RCC 7860 (cell line): ENCODE data around the gene TMEM116.
A peak's percentile ranks its signal among the peaks of the same experiment; 100 is the strongest.
"Not testable (repeated sequence)": the region's sequence is repeated elsewhere in the genome, so short reads cannot be mapped to it uniquely, and the experiment has no call there.

Source experiments
- DNase-seq: peaks from one replicate; pipeline ENCODE4 v3.0.0-alpha.2; 2015; ENCODE audit warnings: low spot score
- FAIRE-seq: peaks from 2 replicates; lab custom pipeline; 2012; peaks lifted over from hg19 to GRCh38; lab: Jason Lieb, UNC

TMEM116 gene

GRCh38 chr12:112012775-112013600, at the start of gene TMEM116, which contains the start of gene ERP29:
TMEM116 (minus strand) TSS chr12:112013165; CDS start chr12:112005270, 7,895 bp downstream.
ERP29 (plus strand) TSS chr12:112013426; CDS start chr12:112013466, 40 bp downstream.
- DNase-seq = peak; percentile 94
- FAIRE-seq = no peak

- DNase-seq (no peak), FAIRE-seq (no peak)
Observed at GRCh38 chr12:112061137-112061536, 48.2 kb upstream of the TMEM116 start.

- DNase-seq = no peak
- no peak for FAIRE-seq
Observed at GRCh38 chr12:112049351-112049750, 36.4 kb upstream of the TMEM116 start.

- DNase-seq = no peak
- no peak for FAIRE-seq
Observed at GRCh38 chr12:112046003-112046402, 33.0 kb upstream of the TMEM116 start.

GRCh38 chr12:112036614-112037013, 23.6 kb upstream of the TMEM116 start:
- FAIRE-seq, DNase-seq: not testable (repeated sequence)

GRCh38 chr12:112035219-112035785, 22.3 kb upstream of the TMEM116 start:
- DNase-seq (no peak), FAIRE-seq (no peak)

- DNase-seq = no peak
- no peak for FAIRE-seq
Observed at GRCh38 chr12:112032292-112032691, 19.3 kb upstream of the TMEM116 start.

GRCh38 chr12:112031472-112031871, 18.5 kb upstream of the TMEM116 start:
- FAIRE-seq = no peak

GRCh38 chr12:112029301-112029700, 16.3 kb upstream of the TMEM116 start:
- no peak for FAIRE-seq
- no peak for DNase-seq

More at GRCh38 chr12:112031472-112031871, 18.5 kb upstream of the TMEM116 start:
- no peak for DNase-seq

- DNase-seq (no peak), FAIRE-seq (no peak)
Observed at GRCh38 chr12:112025808-112026375, 12.9 kb upstream of the TMEM116 start.

GRCh38 chr12:112023759-112024396, 10.9 kb upstream of the TMEM116 start:
- FAIRE-seq (no peak), DNase-seq (no peak)

GRCh38 chr12:112022241-112023016, 9.5 kb upstream of the TMEM116 start:
- DNase-seq (no peak), FAIRE-seq (no peak)

- DNase-seq (no peak), FAIRE-seq (no peak)
Observed at GRCh38 chr12:112020947-112021457, 8.0 kb upstream of the TMEM116 start.

- peak; percentile 38 for DNase-seq
- FAIRE-seq = no peak
Observed at GRCh38 chr12:112018571-112019237, 5.7 kb upstream of the TMEM116 start.

GRCh38 chr12:112017041-112017440, 4.1 kb upstream of the TMEM116 start:
- no peak for FAIRE-seq
- DNase-seq = no peak

- DNase-seq (no peak), FAIRE-seq (no peak)
Observed at GRCh38 chr12:112015938-112016337, 3.0 kb upstream of the TMEM116 start.

GRCh38 chr12:112013601-112014402, 837 bp upstream of the TMEM116 start:
- FAIRE-seq = no peak
- DNase-seq = peak; percentile 60

- FAIRE-seq = no peak
Observed at GRCh38 chr12:112011685-112012084, 1.3 kb downstream of the TMEM116 start.

More at GRCh38 chr12:112011685-112012084, 1.3 kb downstream of the TMEM116 start:
- DNase-seq = no peak
